ENCODE data around the gene MOB2. TPM values are rescaled to one million over a fixed set of nuclear protein-coding genes. Genes with fewer than 3 reads are reported as not detected.
"Not testable (repeated sequence)": the region's sequence is repeated elsewhere in the genome, so short reads cannot be mapped to it uniquely, and the experiment has no call there.

The MOB2 gene
- total and polyA plus RNA-seq, 2 donors from 2014 or later = 50.7 to 51.7 TPM

DNA sequence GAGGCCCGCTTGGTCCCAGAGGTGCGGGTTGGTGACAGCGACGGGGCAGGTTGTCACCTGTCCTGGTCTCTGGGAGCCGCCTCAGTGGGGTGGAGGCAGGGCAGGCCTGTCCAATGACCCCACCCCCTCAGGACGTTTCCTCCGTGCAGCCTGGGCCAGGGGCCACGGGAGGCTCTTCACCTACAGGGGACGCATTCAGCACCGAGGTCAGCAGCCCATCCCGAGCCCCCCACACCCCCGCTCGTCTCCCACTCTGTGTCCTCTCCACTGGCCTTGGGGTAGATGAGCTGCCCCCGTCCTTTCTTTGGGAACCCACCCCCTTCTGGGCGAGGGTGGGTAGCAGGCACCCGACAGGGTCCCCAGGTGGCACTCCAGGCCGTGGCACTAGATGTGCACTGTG lies 61.1 kb downstream of the MOB2 start:
- H3K4me1 ChIP-seq (ENCODE audit: control insufficient read depth in 2 of 3, insufficient read depth in 2 of 3, low read depth in 1 of 3, low read length in 3 of 3) = no peaks in the 10 kb centered on the region
- DNase-seq = no peak
- H3K36me3 ChIP-seq (ENCODE audit: control insufficient read depth in 2 of 3, insufficient read depth in 3 of 3, low read length in 3 of 3) = no peaks in the 10 kb centered on the region
- TF ChIP-seq, protein P1, sequence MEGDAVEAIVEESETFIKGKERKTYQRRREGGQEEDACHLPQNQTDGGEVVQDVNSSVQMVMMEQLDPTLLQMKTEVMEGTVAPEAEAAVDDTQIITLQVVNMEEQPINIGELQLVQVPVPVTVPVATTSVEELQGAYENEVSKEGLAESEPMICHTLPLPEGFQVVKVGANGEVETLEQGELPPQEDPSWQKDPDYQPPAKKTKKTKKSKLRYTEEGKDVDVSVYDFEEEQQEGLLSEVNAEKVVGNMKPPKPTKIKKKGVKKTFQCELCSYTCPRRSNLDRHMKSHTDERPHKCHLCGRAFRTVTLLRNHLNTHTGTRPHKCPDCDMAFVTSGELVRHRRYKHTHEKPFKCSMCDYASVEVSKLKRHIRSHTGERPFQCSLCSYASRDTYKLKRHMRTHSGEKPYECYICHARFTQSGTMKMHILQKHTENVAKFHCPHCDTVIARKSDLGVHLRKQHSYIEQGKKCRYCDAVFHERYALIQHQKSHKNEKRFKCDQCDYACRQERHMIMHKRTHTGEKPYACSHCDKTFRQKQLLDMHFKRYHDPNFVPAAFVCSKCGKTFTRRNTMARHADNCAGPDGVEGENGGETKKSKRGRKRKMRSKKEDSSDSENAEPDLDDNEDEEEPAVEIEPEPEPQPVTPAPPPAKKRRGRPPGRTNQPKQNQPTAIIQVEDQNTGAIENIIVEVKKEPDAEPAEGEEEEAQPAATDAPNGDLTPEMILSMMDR (IDR thresholded peaks at IDR 0.05; ENCODE audit: borderline replicate concordance, extremely low read depth, insufficient read depth) = no peak
- H3K27ac ChIP-seq (ENCODE audit: low read depth in 2 of 2, low read length in 2 of 2) = no peak overlapping the region
- H3K9me3 ChIP-seq (ENCODE audit: control insufficient read depth in 2 of 3, insufficient read depth in 1 of 3, low read length in 3 of 3) = no peaks in the 10 kb centered on the region
- H3K4me3 ChIP-seq (ENCODE audit: low read length in 3 of 3) = no peak overlapping the region
- H3K27me3 ChIP-seq (ENCODE audit: control insufficient read depth, insufficient read depth, low read length) = no peaks in the 10 kb centered on the region
- intact Hi-C loops (cut with DNase I) = no loop called here
- no peak overlapping the region for H3K9ac ChIP-seq (ENCODE audit: low read length in 3 of 3)
- no peak for FAIRE-seq

DNA sequence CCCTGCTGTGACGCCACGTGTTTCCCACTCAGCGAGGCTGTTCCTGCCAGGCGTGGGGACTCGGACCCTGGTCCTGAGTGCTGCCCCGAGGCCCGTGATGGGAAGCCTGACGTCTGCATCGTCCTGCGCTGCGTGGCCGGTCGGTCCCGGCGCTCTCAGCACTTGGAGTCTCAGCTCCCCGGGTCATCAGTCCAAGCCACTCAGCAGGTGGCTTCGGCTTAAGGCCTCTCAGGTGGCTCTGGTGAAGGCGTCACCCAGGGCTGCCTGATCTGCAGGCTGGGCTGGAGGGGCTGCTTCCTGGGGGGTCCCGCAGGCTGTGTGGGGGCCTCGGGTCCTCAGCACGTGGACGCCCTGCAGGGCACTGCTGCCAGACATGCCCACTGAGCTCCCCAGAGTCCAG lies 61.6 kb downstream of the MOB2 start:
- Histone ChIP-seq H3K9me3 (ENCODE audit: control insufficient read depth in 2 of 3, insufficient read depth in 1 of 3, low read length in 3 of 3) (peaks cover 0 to under 1% (median 0%) of the 10 kb centered on the region in 3 donors), H3K4me3 (ENCODE audit: low read length in 3 of 3) (no peak overlapping the region), H3K4me1 (ENCODE audit: control insufficient read depth in 2 of 3, insufficient read depth in 2 of 3, low read depth in 1 of 3, low read length in 3 of 3) (no peaks in the 10 kb centered on the region), H3K27ac (ENCODE audit: low read depth in 2 of 2, low read length in 2 of 2) (no peak overlapping the region), H3K36me3 (ENCODE audit: control insufficient read depth in 2 of 3, insufficient read depth in 3 of 3, low read length in 3 of 3) (no peaks in the 10 kb centered on the region), H3K9ac (ENCODE audit: low read length in 3 of 3) (no peak overlapping the region), H3K27me3 (ENCODE audit: control insufficient read depth, insufficient read depth, low read length) (no peaks in the 10 kb centered on the region)
- no peak for FAIRE-seq
- intact Hi-C loops (cut with DNase I) = no loop called here
- no peak for DNase-seq
- TF ChIP-seq, protein P1 (IDR thresholded peaks at IDR 0.05; ENCODE audit: borderline replicate concordance, extremely low read depth, insufficient read depth) = no peak

DNA sequence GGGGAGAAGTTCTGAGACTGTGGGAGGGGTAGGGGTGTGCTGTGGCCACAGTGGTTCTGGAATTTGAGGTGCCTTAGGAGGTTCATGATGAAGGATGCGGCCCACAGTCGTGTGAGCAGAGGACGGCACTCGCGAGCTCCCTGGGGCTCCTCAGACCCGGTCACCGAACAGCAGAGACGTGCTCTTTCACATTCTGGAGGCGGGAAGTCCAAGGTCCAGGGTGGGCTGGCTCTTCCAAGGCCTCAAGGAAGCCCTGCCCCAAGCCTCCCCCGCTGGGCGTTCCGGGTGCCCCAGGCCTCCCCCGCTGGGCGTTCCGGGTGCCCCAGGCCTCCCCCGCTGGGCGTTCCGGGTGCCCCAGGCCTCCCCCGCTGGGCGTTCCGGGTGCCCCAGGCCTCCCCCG lies 63.2 kb downstream of the MOB2 start:
- FAIRE-seq; H3K4me3 ChIP-seq (ENCODE audit: low read length in 3 of 3); H3K36me3 ChIP-seq (ENCODE audit: control insufficient read depth in 2 of 3, insufficient read depth in 3 of 3, low read length in 3 of 3); H3K27me3 ChIP-seq (ENCODE audit: control insufficient read depth, insufficient read depth, low read length); intact Hi-C loops (cut with DNase I); H3K4me1 ChIP-seq (ENCODE audit: control insufficient read depth in 2 of 3, insufficient read depth in 2 of 3, low read depth in 1 of 3, low read length in 3 of 3); H3K27ac ChIP-seq (ENCODE audit: low read depth in 2 of 2, low read length in 2 of 2); H3K9ac ChIP-seq (ENCODE audit: low read length in 3 of 3): not testable (repeated sequence)
- peak in 1 of 5 donors; percentile 27 for DNase-seq
- peaks cover 0 to 12% (median 0%) of the 10 kb centered on the region in 3 donors for H3K9me3 ChIP-seq (ENCODE audit: control insufficient read depth in 2 of 3, insufficient read depth in 1 of 3, low read length in 3 of 3)

DNA sequence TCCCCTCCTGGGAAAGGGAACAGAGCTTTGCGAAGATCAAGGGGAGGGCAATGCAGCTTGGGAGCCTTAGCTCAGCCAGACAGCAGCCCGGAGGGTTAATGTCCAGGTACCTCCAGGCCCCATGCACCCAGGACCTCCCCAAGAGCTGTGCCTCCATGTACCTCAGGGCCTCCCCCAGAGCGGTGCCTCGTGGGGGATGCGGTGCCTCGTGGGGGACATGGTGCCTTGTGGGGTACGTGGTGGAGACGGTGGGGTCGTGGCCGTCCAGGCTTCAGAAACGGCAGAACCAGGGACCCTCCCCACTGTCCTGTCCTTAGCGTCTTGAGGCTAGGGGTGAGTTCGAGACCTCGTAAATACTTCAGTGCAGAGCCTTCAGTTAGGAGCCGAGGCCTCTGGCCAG lies 63.6 kb downstream of the MOB2 start:
- peaks cover 0 to 15% (median 0%) of the 10 kb centered on the region in 3 donors for H3K9me3 ChIP-seq (ENCODE audit: control insufficient read depth in 2 of 3, insufficient read depth in 1 of 3, low read length in 3 of 3)
- FAIRE-seq (no peak), DNase-seq (no peak)
- H3K9ac ChIP-seq (ENCODE audit: low read length in 3 of 3) = no peak overlapping the region
- no peak overlapping the region for H3K27ac ChIP-seq (ENCODE audit: low read depth in 2 of 2, low read length in 2 of 2)
- H3K4me3 ChIP-seq (ENCODE audit: low read length in 3 of 3) = no peak overlapping the region
- H3K36me3 ChIP-seq (ENCODE audit: control insufficient read depth in 2 of 3, insufficient read depth in 3 of 3, low read length in 3 of 3) = no peaks in the 10 kb centered on the region
- no peaks in the 10 kb centered on the region for H3K4me1 ChIP-seq (ENCODE audit: control insufficient read depth in 2 of 3, insufficient read depth in 2 of 3, low read depth in 1 of 3, low read length in 3 of 3)
- H3K27me3 ChIP-seq (ENCODE audit: control insufficient read depth, insufficient read depth, low read length) = no peaks in the 10 kb centered on the region
- TF ChIP-seq, protein P1 (IDR thresholded peaks at IDR 0.05; ENCODE audit: borderline replicate concordance, extremely low read depth, insufficient read depth) = no peak
- intact Hi-C loops (cut with DNase I) = no loop called here

Measured in kidney (tissue), 14 donors.